ENCODE data around the gene KLHDC9.
"Not testable (repeated sequence)": the region's sequence is repeated elsewhere in the genome, so short reads cannot be mapped to it uniquely, and the experiment has no call there.

KLHDC9 gene

GRCh38 chr1:161098210-161099068, at the start of gene KLHDC9:
Gene KLHDC9 (plus strand): TSS chr1:161098361. CDS start chr1:161098536, 175 bp downstream.
- DNase-seq, result peak; percentile 68 to 71
- no peak for TF ChIP-seq POLR2A (IDR thresholded peaks at IDR 0.05; ENCODE audit: low read length)
- no peak for TF ChIP-seq GATA1 (IDR thresholded peaks at IDR 0.05; ENCODE audit: low read depth, low read length)

GRCh38 chr1:161048949-161049722, 49.0 kb upstream of the KLHDC9 start:
- no peak for TF ChIP-seq GATA1 (IDR thresholded peaks at IDR 0.05; ENCODE audit: low read depth, low read length)
- DNase-seq, result no peak

- DNase-seq, result no peak
- TF ChIP-seq POLR2A (IDR thresholded peaks at IDR 0.05; ENCODE audit: low read length), result no peak
- TF ChIP-seq GATA1 (IDR thresholded peaks at IDR 0.05; ENCODE audit: low read depth, low read length), result no peak
These were observed 46.9 kb upstream of the KLHDC9 start for GRCh38 chr1:161051219-161051618.

- TF ChIP-seq GATA1 (IDR thresholded peaks at IDR 0.05; ENCODE audit: low read depth, low read length) (no peak), POLR2A (IDR thresholded peaks at IDR 0.05; ENCODE audit: low read length) (no peak)
- no peak for DNase-seq
These were observed 45.3 kb upstream of the KLHDC9 start for GRCh38 chr1:161052899-161053298.

- TF ChIP-seq GATA1 (IDR thresholded peaks at IDR 0.05; ENCODE audit: low read depth, low read length), result no peak
- no peak for TF ChIP-seq POLR2A (IDR thresholded peaks at IDR 0.05; ENCODE audit: low read length)
- DNase-seq, result no peak
These were observed 43.9 kb upstream of the KLHDC9 start for GRCh38 chr1:161054232-161054631.

- peak in 1 of 2 experiments; percentile 41 for DNase-seq
- TF ChIP-seq POLR2A (IDR thresholded peaks at IDR 0.05; ENCODE audit: low read length), result no peak
- TF ChIP-seq GATA1 (IDR thresholded peaks at IDR 0.05; ENCODE audit: low read depth, low read length), result no peak
These were observed 43.4 kb upstream of the KLHDC9 start for GRCh38 chr1:161054805-161055204.

GRCh38 chr1:161059293-161059692, 38.9 kb upstream of the KLHDC9 start:
- no peak for TF ChIP-seq GATA1 (IDR thresholded peaks at IDR 0.05; ENCODE audit: low read depth, low read length)
- TF ChIP-seq POLR2A (IDR thresholded peaks at IDR 0.05; ENCODE audit: low read length), result no peak
- no peak for DNase-seq

GRCh38 chr1:161061419-161061818, 36.7 kb upstream of the KLHDC9 start:
- TF ChIP-seq POLR2A (IDR thresholded peaks at IDR 0.05; ENCODE audit: low read length) (no peak), GATA1 (IDR thresholded peaks at IDR 0.05; ENCODE audit: low read depth, low read length) (no peak)
- no peak for DNase-seq

GRCh38 chr1:161063936-161064335, 34.2 kb upstream of the KLHDC9 start:
- DNase-seq, result not testable (repeated sequence)

GRCh38 chr1:161065681-161066080, 32.5 kb upstream of the KLHDC9 start:
- not testable (repeated sequence) for DNase-seq

- DNase-seq, result no peak
These were observed 31.5 kb upstream of the KLHDC9 start for GRCh38 chr1:161066694-161067093.

GRCh38 chr1:161068306-161069234, 29.6 kb upstream of the KLHDC9 start:
- TF ChIP-seq POLR2A (IDR thresholded peaks at IDR 0.05; ENCODE audit: low read length) (peak; percentile 11), GATA1 (IDR thresholded peaks at IDR 0.05; ENCODE audit: low read depth, low read length) (no peak)
- DNase-seq, result no peak

More at GRCh38 chr1:161066694-161067093, 31.5 kb upstream of the KLHDC9 start:
- TF ChIP-seq GATA1 (IDR thresholded peaks at IDR 0.05; ENCODE audit: low read depth, low read length), result no peak
- no peak for TF ChIP-seq POLR2A (IDR thresholded peaks at IDR 0.05; ENCODE audit: low read length)

- DNase-seq, result no peak
These were observed 28.9 kb upstream of the KLHDC9 start for GRCh38 chr1:161069241-161069640.

More at GRCh38 chr1:161069241-161069640, 28.9 kb upstream of the KLHDC9 start:
- TF ChIP-seq GATA1 (IDR thresholded peaks at IDR 0.05; ENCODE audit: low read depth, low read length), result no peak
- no peak for TF ChIP-seq POLR2A (IDR thresholded peaks at IDR 0.05; ENCODE audit: low read length)
